ENCODE results near the gene CDH4.

- TF ChIP-seq CTCF (optimal IDR thresholded peaks at IDR 0.05 in 1 of 3, IDR thresholded peaks at IDR 0.05 in 1 of 3, conservative IDR thresholded peaks at IDR 0.05 in 1 of 3; ENCODE audit: extremely low read depth in 1 of 3, insufficient read depth in 2 of 3, low read length in 3 of 3): no peak
- TF ChIP-seq EZH2 (IDR thresholded peaks at IDR 0.05; ENCODE audit: low read length): no peak
These were observed 201.2 kb downstream of the CDH4 start for GRCh38 chr20:61453219-61453618.

Measured in keratinocyte (primary cell).